ENCODE data around the gene PARD3. TPM values are rescaled to one million over a fixed set of nuclear protein-coding genes. Genes with fewer than 3 reads are reported as not detected.

PARD3 gene
- total and polyA plus RNA-seq, 10 of the 15 experiments (the other 5 are each of a cell fraction or from before 2014, with no cell fraction given) = 2.6 to 43.1 (median 13.9) TPM

DNA sequence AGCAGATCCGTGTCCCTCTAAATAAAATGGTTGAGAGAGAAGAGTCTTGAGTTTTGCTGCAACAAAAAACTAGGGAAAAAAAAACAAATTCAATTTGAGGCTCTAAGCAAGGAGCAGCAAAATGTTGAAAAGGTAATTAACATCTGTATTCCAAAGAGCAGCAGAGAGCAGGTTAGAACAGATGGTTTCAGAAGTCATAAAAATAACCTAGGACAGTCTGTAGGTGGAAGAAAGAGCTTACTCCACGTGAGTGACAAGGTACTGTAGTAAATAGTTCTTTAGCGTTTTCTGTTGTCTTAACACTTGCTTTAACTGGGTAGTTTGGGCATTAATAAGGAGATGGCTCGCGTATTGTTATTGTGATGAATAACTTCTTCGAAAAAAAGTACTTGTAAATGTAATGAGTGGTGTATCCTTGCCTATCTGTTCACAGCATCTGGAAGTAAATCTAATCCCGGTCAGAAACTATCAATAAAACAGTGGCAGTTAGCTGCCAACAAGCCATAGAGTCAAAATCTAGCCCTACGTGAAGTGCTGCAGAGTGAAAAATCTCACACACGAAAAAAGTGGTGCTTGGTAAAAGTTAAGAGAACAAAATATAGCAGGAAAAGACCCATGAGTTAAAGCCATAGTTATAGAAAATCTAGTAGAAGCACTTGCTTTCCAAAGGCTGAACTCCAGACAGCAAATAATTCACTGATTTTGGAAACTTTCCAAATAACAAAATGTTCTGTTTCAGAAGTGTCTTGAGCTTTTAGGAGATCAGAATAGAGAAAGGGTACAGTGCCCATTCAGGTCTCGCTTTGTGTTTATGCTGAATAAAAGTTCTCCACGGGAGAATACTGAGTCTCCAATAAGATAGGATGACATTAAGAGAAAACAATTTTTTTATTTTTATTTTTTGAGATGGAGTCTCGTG, 49.3 kb upstream of the PARD3 start:
- Histone ChIP-seq H3K27ac (ENCODE audit: control insufficient read depth, insufficient read depth) (no peak overlapping the region), H3K36me3 (ENCODE audit: control insufficient read depth in 2 of 2, insufficient read depth in 2 of 2, low read length in 1 of 2) (no peaks in the 10 kb centered on the region), H3K4me3 (no peak overlapping the region), H4K20me1 (ENCODE audit: control insufficient read depth, insufficient read depth) (no peaks in the 10 kb centered on the region), H2AFZ (ENCODE audit: control insufficient read depth, low read depth, low read length) (no peak overlapping the region; the same call in 1 of the 2 replicates), H3K9me3 (replicated peaks; ENCODE audit: control insufficient read depth, insufficient read depth, low read length) (no peaks in the 10 kb centered on the region), H3K4me2 (ENCODE audit: control insufficient read depth, insufficient read depth) (no peak overlapping the region), H3K79me2 (ENCODE audit: control insufficient read depth, insufficient read depth, low read length) (no peaks in the 10 kb centered on the region), H3K27me3 (replicated peaks in 1 of 2; ENCODE audit: control insufficient read depth in 2 of 2, insufficient read depth in 2 of 2, low read length in 1 of 2) (no peaks in the 10 kb centered on the region), H3K4me1 (ENCODE audit: control insufficient read depth, insufficient read depth, low read length) (no peaks in the 10 kb centered on the region), H3K9ac (ENCODE audit: control insufficient read depth, insufficient read depth, low read length) (no peak overlapping the region)
- TF ChIP-seq SRF (IDR thresholded peaks at IDR 0.05; ENCODE audit: low read depth in 2 of 2, low read length in 2 of 2) = no peak
- no peak for TF ChIP-seq NRF1 (conservative IDR thresholded peaks at IDR 0.05; ENCODE audit: low read depth, low read length)
- no peak for TF ChIP-seq GATAD2B (conservative IDR thresholded peaks at IDR 0.05; ENCODE audit: low read depth)
- no peak for TF ChIP-seq FOXK2 (IDR thresholded peaks at IDR 0.05)
- TF ChIP-seq GABPA (IDR thresholded peaks at IDR 0.05; ENCODE audit: low read depth) = no peak
- TF ChIP-seq, protein P1, sequence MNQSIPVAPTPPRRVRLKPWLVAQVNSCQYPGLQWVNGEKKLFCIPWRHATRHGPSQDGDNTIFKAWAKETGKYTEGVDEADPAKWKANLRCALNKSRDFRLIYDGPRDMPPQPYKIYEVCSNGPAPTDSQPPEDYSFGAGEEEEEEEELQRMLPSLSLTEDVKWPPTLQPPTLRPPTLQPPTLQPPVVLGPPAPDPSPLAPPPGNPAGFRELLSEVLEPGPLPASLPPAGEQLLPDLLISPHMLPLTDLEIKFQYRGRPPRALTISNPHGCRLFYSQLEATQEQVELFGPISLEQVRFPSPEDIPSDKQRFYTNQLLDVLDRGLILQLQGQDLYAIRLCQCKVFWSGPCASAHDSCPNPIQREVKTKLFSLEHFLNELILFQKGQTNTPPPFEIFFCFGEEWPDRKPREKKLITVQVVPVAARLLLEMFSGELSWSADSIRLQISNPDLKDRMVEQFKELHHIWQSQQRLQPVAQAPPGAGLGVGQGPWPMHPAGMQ (IDR thresholded peaks at IDR 0.05; ENCODE audit: borderline replicate concordance) = no peak
- TF ChIP-seq NFYB (IDR thresholded peaks at IDR 0.05; ENCODE audit: insufficient read depth, low read depth, low read length) = no peak
- TF ChIP-seq BHLHE40 (IDR thresholded peaks at IDR 0.05; ENCODE audit: borderline replicate concordance in 1 of 2, low read depth in 2 of 2, low read length in 1 of 2) = 0 out of 4 replicates have a peak, but pooled peaks of 1 of the 2 experiments have one; percentile 17
- SMC1A ChIA-PET (ENCODE audit: uncharacterized antibody, unreplicated experiment) = interaction anchor here (0.6 to 1.7 kb wide), 10 partner anchors 12 to 217 kb away, joined by 3 to 6 read pairs (median 3); no protein-coding TSS in a partner anchor
- CTCF ChIA-PET = interaction anchor here (1.0 to 1.2 kb wide), 2 partner anchors 11 to 183 kb away, joined by 3 read pairs; no protein-coding TSS in a partner anchor
- POLR2A ChIA-PET = no interaction called here
- RAD21 ChIA-PET (ENCODE audit: unreplicated experiment) = interaction anchor here (0.7 to 1.4 kb wide), 4 partner anchors 29 to 198 kb away, joined by 3 to 5 read pairs (median 3); no protein-coding TSS in a partner anchor
- in situ Hi-C loops (cut with MboI) = no loop called here
- WGBS (ENCODE audit: insufficient coverage, insufficient replicate concordance, low lambda C conversion rate, missing lambda C conversion rate) = 44% methylated on average over 12 of the region's 12 CpGs
- peak; percentile 23 for FAIRE-seq
- no peak for ATAC-seq
- no peak for DNase-seq (ENCODE audit: low read depth, low spot score)
- no TSS peak for BruUV-seq (replicated peaks)
- intact Hi-C loops (cut with micrococcal nuclease; ENCODE audit: unreplicated experiment) = no loop called here

Data from GM12878 (cell line).